Stimulated activated CD8-positive, alpha-beta memory T cell treated with anti-CD3 and anti-CD28 coated beads, Interleukin-7, amount 100 ng/mL, for 24 hours (primary cell): Measurements from ENCODE around the gene CACNB2.

Experiments used
- DNase-seq: peaks from one replicate; pipeline ENCODE4 v3.0.0-alpha.2; 2020; ENCODE audit warnings: low read depth

CACNB2 gene

GRCh38 chr10:18230794-18231193, 90.6 kb downstream of the CACNB2 start:
- no peak for DNase-seq

DNA sequence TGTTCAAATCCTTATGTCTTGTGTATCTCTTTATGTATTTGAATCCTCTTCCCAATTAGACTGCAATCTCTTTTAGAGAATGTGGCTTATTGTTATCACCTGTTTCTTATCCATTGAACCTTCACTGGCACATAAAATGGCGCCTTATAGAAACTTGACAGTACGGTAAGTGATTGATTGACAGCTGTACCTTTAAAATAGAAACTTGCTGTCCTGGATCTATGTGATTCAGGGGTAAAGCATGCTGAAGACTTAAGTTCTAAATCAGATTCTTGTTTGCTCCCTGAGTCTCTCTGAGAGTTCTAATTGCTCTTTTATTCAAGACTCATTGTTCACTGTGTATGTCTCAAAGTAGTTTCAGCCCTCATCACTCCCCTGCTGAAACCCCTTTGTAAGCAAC, 91.3 kb downstream of the CACNB2 start:
- no peak for DNase-seq

GRCh38 chr10:18233775-18234174, 93.6 kb downstream of the CACNB2 start:
- DNase-seq = no peak

DNA sequence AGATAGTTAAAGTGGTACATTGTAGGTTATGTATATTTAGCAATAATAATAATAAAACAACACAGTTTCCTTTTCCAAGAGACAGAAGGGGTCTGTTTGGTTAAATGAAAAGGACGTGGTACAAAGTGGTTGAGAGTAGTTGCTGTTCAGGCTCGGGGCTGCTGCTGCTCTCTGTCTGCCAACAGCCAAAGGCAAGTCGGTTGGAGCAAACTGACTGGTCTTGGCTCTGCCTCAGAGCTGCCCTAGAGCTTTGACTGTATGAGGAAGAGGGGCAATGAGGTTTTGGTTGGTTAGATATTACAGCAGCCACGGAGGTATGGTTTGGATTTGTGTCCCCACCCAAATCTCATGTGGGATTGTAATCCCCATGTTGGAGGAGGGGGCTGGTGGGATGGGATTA, 95.3 kb downstream of the CACNB2 start:
- DNase-seq = no peak

GRCh38 chr10:18236756-18237155, 96.5 kb downstream of the CACNB2 start:
- DNase-seq = no peak

DNA sequence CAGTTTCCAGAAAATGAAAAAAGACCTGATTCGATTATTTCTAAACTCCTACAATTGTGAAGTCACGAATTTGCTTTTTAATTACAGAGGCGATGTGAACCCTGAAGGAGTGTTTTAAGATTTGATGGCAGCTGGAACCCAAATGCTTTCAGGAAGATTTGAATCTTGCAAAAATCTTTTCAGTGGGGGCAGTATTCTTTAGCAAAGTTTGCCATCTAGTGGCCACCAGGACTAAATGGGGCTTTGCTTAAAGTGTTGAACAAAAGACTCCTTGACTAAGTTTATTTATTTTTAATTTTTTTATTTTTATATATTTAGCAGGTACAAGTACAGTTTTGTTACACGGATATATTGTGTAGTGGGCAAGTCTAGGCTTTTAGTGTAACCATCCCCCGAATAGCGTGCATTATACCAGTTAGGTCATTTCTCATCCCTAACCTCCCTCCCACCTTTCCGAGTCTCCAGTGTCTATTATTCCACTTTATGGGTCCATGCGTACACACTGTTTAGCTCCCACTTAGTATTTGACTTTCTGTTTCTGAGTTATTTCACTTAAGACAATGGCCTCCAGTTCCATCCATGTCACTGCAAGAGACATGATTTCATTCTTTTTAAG, 98.8 kb downstream of the CACNB2 start:
- no peak for DNase-seq

- no peak for DNase-seq
Observed at GRCh38 chr10:18240185-18240882, 100.1 kb downstream of the CACNB2 start.

GRCh38 chr10:18246967-18247366, 106.7 kb downstream of the CACNB2 start:
- DNase-seq = no peak

DNA sequence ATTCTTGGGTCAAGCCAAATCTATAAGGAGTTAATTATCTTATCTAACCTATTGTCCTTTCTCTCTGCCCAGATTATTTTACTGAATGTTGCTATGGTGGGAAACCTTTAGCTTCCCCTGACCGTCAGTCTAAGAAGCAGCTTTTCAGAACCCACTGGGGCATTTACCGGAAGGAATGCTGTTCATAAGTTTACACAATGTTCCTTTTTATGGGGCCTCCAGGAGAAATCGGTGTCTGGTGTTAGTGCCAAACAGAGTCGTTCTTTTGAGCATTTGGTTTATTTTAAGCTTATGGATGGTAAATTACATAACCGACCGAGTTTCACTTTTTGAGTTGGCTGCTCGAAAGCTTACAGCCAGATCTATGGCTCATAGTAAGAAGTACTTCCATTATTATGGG, 111.9 kb downstream of the CACNB2 start:
- no peak for DNase-seq

DNA sequence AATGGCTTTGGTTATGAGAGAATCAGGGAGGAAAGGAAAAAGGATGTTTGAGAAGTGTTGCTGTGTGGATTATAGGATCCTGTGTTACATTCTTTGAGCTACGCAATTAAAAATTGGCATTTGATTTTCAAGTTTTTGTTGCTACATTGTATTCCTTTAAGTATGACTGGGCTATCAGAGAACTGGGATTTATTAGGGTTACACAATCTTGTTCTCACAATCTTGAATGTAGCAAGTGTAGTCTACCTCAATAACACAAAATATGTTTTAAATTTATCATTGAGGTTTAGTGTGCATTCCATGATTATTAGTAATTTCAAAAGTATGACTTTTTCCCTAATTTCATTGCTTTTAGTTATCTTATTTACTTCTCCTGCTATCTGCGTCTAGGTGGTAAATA, 113.9 kb downstream of the CACNB2 start:
- no peak for DNase-seq

- DNase-seq = no peak
Observed at GRCh38 chr10:18254692-18255091, 114.5 kb downstream of the CACNB2 start.

GRCh38 chr10:18260310-18260922, 120.2 kb downstream of the CACNB2 start:
- no peak for DNase-seq

GRCh38 chr10:18261063-18261610, 120.9 kb downstream of the CACNB2 start:
- DNase-seq = no peak

DNA sequence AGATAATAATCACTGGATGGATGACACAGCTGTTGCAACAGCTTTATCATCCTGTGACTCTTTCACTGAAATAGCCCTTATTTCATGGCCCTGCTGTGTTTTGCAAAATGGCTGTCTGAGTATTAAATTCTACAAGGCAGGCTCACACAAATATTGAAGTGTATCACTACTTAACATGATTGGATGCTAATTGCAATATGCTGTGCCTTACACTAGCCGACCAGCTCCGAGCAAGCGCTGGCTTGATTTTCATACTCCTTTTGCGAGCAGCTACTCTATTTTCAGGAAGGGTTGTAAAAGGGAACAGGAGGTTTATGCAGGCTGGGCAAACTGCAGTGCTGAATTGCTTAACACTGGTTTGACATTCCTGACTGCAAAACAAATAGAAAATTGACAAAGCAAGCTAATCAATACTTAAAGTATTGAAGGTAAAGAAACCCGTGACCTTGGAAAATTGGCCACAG, 121.6 kb downstream of the CACNB2 start:
- no peak for DNase-seq

DNA sequence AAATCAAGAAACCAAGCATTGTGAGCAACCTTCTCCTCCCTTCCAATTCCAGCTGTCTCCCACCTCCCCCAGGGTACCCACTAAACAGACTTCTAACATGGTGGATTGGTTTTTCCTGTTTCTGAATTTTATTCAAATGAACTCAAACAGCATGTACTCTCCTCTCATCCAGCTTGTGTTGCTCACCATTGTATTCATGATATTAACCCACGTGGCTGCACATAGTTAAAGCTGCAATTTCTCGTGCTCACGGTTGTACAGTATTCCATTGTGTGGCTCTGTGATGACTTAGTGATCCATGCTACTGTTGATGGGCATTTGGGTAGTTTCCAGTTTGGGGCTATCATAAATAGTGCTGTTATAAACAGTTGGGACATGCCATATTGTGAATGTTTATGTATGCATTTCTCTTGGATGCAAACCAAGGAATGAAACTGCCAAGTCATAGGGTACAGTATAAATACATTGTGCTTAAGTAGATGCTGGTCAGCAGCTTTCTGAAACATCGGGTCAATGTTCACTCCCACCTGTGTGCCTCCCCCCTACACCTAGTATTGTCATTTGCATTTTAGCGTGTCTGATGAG, 124.3 kb downstream of the CACNB2 start:
- no peak for DNase-seq

DNA sequence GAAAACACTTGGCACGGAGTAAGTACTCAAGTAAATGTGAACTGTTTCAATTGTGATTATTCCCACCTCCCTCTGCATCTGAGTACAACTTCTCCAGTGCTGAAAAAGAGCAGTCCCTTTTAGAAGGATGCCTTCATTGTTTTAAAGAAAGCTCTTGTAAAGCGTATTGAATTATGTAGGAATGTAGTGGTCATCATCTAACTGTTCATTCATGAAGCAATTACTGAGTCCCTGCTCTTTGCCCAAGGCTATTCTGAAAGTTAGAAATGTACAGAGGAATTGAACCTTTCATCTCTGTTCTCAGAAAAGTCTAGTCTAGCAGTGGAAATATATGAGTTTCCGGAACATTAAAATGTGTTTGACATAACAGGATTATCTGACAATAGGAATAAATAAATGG, 127.8 kb downstream of the CACNB2 start:
- no peak for DNase-seq

DNA sequence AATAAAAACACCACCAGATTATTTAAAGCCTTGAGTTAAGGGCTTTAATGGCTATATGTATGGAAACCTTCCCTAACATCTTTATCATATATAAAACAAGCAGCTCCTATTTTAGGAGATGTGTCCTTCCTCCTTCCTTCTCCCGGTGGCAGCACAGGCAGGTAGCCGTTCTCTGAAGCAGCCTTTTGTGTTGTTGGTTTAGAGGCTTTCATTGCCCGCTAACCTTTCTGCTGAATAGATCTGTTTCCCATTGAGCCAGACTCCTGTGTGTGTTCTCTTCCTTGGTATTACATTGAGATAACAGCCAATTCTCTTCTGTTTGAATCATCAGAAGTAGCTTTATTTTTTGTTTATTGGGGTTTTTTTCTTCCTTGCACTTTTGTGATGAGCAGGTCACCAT, 131.3 kb downstream of the CACNB2 start:
- no peak for DNase-seq

- DNase-seq = no peak
Observed at GRCh38 chr10:18273039-18273438, 132.8 kb downstream of the CACNB2 start.

GRCh38 chr10:18278181-18278580, 138.0 kb downstream of the CACNB2 start:
- no peak for DNase-seq

DNA sequence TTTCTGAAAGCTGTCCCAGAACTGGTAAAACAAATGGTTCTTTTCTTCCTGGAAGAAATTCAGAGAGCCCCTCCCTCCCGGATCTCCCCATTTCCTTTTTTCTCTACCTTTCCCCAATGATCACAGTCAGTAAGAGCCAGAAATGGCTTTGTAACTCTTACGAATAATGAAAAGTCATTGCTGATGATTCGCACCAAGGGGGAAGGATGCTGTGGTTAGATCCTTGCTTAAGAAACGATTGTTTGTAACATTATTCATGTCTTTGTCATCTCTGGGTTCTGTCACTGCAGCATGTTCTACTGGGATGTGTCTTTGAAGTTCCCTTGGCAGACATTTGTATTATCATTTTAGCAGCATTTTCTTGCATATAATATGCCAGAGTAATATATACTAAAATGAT, 138.9 kb downstream of the CACNB2 start:
- no peak for DNase-seq

- no peak for DNase-seq
Observed at GRCh38 chr10:18282094-18282493, 141.9 kb downstream of the CACNB2 start.

DNA sequence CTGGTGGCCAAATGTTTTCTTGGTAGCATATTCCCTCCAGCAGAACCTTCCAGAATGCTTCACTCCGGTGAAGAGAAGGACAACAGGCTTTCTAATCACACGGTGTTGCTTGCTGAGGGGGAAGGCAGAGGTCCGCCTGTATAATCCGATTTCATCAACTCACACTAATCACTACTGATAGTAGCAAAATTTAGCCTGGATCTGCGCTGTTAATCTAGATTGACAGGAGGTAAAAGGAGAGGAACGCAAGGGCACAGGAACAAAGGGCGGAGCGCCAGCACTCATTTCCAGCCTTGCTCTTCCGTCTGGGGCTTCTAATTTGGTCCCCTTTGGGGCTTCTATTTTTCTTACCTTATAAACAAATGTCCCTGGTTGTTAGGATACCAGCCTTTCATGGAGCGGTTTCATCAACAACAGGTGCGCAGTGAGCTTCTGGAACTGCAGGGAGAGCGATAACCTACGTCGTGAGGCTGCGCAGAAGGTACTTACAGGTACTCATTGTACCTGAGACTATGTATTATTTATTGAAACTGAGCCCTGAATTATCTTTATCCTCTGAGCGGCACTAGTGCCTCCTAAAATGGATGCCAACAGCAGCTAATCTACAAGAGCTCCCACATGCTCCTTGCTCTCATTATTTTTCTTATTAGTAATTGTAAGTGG, 150.6 kb downstream of the CACNB2 start:
- no peak for DNase-seq
